Hindlimb muscle (tissue), 1 donor: ENCODE data around the gene CHRNA3. TPM values are rescaled to one million over a fixed set of nuclear protein-coding genes. Genes with fewer than 3 reads are reported as not detected.

ENCODE experiments used
- DNase-seq: peaks from one replicate; pipeline ENCODE4 v3.0.0-alpha.2; 2013
- polyA plus RNA-seq: library from polyadenylated mRNA; unstranded; fragments of 120-200 nt; gene quantifications from one replicate; pipeline ENCODE4 v1.2.1, GENCODE V29; 2013; ENCODE audit not compliant: insufficient read length

CHRNA3 gene
- polyA plus RNA-seq, 1 donor = 0.14 TPM

- no peak for DNase-seq
Measured at GRCh38 chr15:78550815-78551214, 70.0 kb downstream of the CHRNA3 start.

- no peak for DNase-seq
Measured at GRCh38 chr15:78550194-78550593, 70.6 kb downstream of the CHRNA3 start.

Other genes starting within 250 kb of the CHRNA3 start
- gene IREB2, start 182.8 kb downstream of the CHRNA3 start, polyA plus RNA-seq = 36.8 TPM
- 2.3 TPM for gene HYKK, start 113.4 kb downstream of the CHRNA3 start, polyA plus RNA-seq
- gene PSMA4, start 80.6 kb downstream of the CHRNA3 start, polyA plus RNA-seq = 116 TPM
- 1.3 TPM for gene CHRNA5, start 55.5 kb downstream of the CHRNA3 start, polyA plus RNA-seq
- 0.30 TPM for gene CHRNB4, start 20.2 kb upstream of the CHRNA3 start, polyA plus RNA-seq
- 19.9 TPM for gene ADAMTS7, start 190.5 kb upstream of the CHRNA3 start, polyA plus RNA-seq